RWPE2 (cell line): ENCODE data around the gene OR2F1.

Experiments used
- ATAC-seq: fragments of 200-7000 bp; cut with Tn5 transposase; 3 replicates; pipeline ENCODE4 v1.9.1; 2021; ENCODE audit warnings: low read depth
- DNase-seq: peaks from one replicate; pipeline ENCODE4 v3.0.0-alpha.2; 2020; ENCODE audit warnings: low spot score
- H3K27ac ChIP-seq: fragments of 450-650 bp; 2 replicates; pipeline ENCODE4 v1.5.1; 2017; ENCODE audit warnings: mild to moderate bottlenecking; ENCODE audit not compliant: poor library complexity, severe bottlenecking
- H3K27me3 ChIP-seq: fragments of 250-450 bp; sonication (Bioruptor Pico); 2 replicates; pipeline ENCODE4 v1.5.1; 2021; ENCODE audit warnings: mild to moderate bottlenecking, moderate library complexity; ENCODE audit not compliant: insufficient read depth, poor library complexity, severe bottlenecking
- H3K36me3 ChIP-seq: fragments of 250-450 bp; sonication (Bioruptor Pico); 2 replicates; pipeline ENCODE4 v1.5.1; 2020; ENCODE audit warnings: low read depth, mild to moderate bottlenecking, moderate library complexity
- H3K4me1 ChIP-seq: fragments of 250-450 bp; sonication (Bioruptor Pico); 2 replicates; pipeline ENCODE4 v1.5.1; 2021; ENCODE audit warnings: mild to moderate bottlenecking, moderate library complexity; ENCODE audit not compliant: insufficient read depth, poor library complexity, severe bottlenecking
- H3K4me3 ChIP-seq: fragments of 250-450 bp; sonication (Bioruptor Pico); 2 replicates; pipeline ENCODE4 v1.5.1; 2021; ENCODE audit warnings: mild to moderate bottlenecking, moderate library complexity; ENCODE audit not compliant: severe bottlenecking
- H3K9me3 ChIP-seq: fragments of 250-450 bp; sonication (Bioruptor Pico); 2 replicates; pipeline ENCODE4 v1.5.1; 2021; ENCODE audit warnings: mild to moderate bottlenecking, moderate library complexity; ENCODE audit not compliant: severe bottlenecking
- TF ChIP-seq, protein P1 (sequence below): fragments of 450-650 bp; IDR thresholded peaks from one replicate; pipeline ENCODE4 v1.5.1; 2017; ENCODE audit warnings: mild to moderate bottlenecking, moderate library complexity; ENCODE audit not compliant: poor library complexity, severe bottlenecking

OR2F1 gene

DNA sequence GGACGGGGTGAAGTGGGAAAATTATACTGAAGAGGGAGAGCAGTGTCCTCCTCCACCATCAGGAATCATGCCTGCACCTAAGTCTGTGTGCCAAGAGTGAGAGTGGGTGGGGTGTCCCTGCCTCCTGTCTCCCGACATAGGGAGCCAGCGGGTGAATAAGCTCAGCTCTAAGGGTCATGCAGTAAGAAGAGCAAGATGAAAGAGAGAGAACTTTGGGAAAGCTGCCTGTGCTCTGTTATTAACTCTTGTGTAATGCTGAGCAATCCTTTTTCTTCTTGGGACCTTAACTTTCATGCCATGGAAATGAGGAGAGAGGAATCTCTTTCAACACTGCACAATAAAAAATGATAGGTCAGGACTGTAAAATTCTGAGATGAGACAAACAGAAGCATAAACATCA lies 44.8 kb upstream of the OR2F1 start:
- H3K4me1 ChIP-seq, result no peaks in the 10 kb centered on the region
- no peaks in the 10 kb centered on the region for H3K27me3 ChIP-seq
- ATAC-seq (no peak), DNase-seq (no peak)
- H3K27ac ChIP-seq, result no peak overlapping the region
- H3K9me3 ChIP-seq, result no peaks in the 10 kb centered on the region
- no peak overlapping the region for H3K4me3 ChIP-seq
- TF ChIP-seq, protein P1, sequence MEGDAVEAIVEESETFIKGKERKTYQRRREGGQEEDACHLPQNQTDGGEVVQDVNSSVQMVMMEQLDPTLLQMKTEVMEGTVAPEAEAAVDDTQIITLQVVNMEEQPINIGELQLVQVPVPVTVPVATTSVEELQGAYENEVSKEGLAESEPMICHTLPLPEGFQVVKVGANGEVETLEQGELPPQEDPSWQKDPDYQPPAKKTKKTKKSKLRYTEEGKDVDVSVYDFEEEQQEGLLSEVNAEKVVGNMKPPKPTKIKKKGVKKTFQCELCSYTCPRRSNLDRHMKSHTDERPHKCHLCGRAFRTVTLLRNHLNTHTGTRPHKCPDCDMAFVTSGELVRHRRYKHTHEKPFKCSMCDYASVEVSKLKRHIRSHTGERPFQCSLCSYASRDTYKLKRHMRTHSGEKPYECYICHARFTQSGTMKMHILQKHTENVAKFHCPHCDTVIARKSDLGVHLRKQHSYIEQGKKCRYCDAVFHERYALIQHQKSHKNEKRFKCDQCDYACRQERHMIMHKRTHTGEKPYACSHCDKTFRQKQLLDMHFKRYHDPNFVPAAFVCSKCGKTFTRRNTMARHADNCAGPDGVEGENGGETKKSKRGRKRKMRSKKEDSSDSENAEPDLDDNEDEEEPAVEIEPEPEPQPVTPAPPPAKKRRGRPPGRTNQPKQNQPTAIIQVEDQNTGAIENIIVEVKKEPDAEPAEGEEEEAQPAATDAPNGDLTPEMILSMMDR, result no peak
- H3K36me3 ChIP-seq, result no peaks in the 10 kb centered on the region

DNA sequence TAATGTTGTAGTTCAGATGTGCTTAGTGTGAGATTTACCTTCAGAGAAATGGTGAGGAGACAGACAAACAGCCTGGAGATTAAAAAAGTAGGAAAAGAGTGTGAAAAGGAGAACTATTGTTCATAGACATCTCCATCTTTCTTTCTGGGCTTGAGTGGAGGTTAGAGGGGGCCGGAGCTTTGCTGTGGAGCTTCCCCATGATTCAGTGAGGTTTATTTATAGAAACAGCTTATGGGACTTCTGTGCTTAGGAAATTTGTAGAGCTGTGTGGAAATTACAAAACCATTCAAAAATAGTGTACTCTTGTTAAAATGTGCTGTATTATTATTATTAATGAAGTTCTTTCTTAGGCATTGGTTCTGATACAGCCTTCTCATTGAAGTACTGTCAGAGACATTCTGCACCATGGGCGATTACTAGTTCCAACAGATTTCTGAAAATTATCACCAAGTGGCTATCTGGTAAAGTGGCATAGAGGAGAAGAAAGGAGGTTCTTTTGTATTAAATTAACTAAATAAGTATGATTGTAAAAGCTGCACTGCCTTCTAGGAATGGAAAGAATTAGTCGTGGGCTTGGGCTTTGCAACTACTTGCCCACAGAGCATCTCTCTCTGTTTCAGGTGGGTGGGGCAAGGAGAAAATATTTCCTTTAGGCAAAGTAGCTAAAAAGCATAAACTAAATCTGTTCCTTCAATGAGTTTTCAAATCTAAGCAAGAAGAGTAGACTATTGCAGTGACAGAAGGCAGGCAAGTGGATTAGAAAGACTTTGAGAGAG lies 44.0 kb upstream of the OR2F1 start:
- TF ChIP-seq, protein P1, result no peak
- no peaks in the 10 kb centered on the region for H3K4me1 ChIP-seq
- H3K27me3 ChIP-seq, result no peaks in the 10 kb centered on the region
- H3K36me3 ChIP-seq, result no peaks in the 10 kb centered on the region
- no peak overlapping the region for H3K27ac ChIP-seq
- H3K9me3 ChIP-seq, result no peaks in the 10 kb centered on the region
- ATAC-seq, result no peak
- no peak for DNase-seq
- H3K4me3 ChIP-seq, result no peak overlapping the region

DNA sequence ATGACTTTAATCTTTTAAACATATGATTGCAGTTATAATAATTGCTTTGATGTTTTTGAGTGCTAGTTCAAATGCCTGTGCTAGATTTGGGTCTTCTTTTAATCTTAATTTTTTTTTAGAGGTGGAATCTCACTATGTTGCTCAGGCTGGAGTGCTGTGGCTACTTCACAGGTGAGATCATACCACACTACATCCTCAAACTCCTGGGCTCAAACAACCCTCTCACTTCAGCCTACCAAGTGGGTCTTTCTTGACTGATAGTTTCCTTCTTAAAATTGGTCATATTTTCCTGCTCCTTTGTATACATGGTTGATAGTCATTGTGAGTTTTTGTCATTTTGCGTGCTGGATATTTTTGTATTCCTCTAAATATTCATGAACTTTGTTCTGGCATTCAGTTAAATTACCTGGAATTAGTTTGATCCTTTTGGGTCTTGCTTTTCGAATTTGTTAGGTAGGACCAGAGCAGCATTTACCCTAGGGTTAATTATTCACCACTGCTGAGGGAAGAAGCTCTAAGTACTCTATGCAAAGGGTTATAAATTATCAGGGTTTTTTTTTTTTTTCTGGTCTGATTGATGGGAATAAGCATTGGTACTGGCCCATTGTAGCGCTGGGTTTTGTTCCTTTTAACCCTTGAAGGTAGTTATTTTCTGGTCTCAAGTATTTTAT lies 40.6 kb upstream of the OR2F1 start:
- Histone ChIP-seq H3K4me1 (no peaks in the 10 kb centered on the region), H3K4me3 (no peak overlapping the region), H3K27me3 (no peaks in the 10 kb centered on the region), H3K9me3 (no peaks in the 10 kb centered on the region), H3K27ac (no peak overlapping the region), H3K36me3 (no peaks in the 10 kb centered on the region)
- TF ChIP-seq, protein P1, result no peak
- ATAC-seq, result no peak
- DNase-seq, result no peak

DNA sequence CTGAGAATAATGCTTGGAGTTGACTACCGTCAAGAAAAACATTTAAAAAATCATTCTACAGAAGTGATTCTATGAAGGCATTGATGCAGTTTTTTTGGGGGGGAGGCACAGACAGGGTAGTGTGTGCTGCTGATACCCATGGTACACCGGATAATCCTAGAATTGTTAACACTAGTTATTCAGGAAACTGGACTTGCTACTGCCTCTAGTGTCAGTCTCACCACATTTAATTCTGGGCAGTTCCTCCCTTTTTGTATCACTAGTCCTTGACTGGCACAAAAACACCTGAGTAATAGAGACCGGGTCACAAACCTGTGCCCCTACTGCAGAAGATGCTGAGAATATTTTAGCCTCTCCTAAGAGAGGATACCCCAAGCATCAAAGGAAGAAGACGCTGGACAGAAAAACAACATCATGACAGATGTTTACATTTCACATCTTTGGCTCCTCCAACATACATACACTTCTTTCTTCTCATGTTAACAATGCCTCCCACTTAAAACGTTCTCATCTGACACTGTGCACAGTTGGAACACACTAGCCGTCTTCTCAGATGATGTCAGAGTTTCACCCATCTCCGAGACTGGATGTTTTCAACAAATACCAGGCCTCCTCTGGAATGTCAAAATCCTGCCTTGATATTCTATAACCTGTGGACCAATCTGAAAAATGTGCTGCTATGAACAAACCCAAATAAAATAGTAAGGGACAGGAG lies 39.5 kb upstream of the OR2F1 start:
- H3K27ac ChIP-seq, result no peak overlapping the region
- H3K4me3 ChIP-seq, result no peak overlapping the region
- TF ChIP-seq, protein P1, result no peak
- DNase-seq, result no peak
- no peaks in the 10 kb centered on the region for H3K4me1 ChIP-seq
- H3K9me3 ChIP-seq, result no peaks in the 10 kb centered on the region
- H3K27me3 ChIP-seq, result no peaks in the 10 kb centered on the region
- no peaks in the 10 kb centered on the region for H3K36me3 ChIP-seq
- no peak for ATAC-seq
